SK-N-SH (cell line): ENCODE results near the gene IL17RC. TPM values are rescaled to one million over a fixed set of nuclear protein-coding genes. Genes with fewer than 3 reads are reported as not detected.
"Not testable (repeated sequence)": the region's sequence is repeated elsewhere in the genome, so short reads cannot be mapped to it uniquely, and the experiment has no call there.

Experiments
- CTCF ChIA-PET: fragments of 300-600, 350-600 bp; formaldehyde crosslinking; extraction: SDS; loops from one replicate; lab custom pipeline; 2021; lab: Yijun Ruan, JAX
- POLR2A ChIA-PET: fragments of 350-600 bp; sonication (Branson Sonifier 250); formaldehyde crosslinking; extraction: SDS; loops from one replicate; lab custom pipeline; 2020; ENCODE audit warnings: antibody characterized with exemption, inconsistent platforms; lab: Yijun Ruan, JAX
- DNase-seq: peaks from one replicate; pipeline ENCODE4 v3.0.0; 2012
- H2AFZ ChIP-seq: fragments of 200-600 bp; sonication (generic); 2 replicates; pipeline ENCODE4 v1.8.1; 2016; ENCODE audit warnings: antibody characterized with exemption, mild to moderate bottlenecking, low read depth
- H3F3A ChIP-seq: fragments of 200-600 bp; sonication (generic); replicated peaks from 2 replicates; pipeline ENCODE3; 2016; ENCODE audit warnings: antibody characterized with exemption, mild to moderate bottlenecking; ENCODE audit not compliant: insufficient read depth
- H3K27ac ChIP-seq, 2 experiments: fragments of 200-500 bp in 1 of 2; fragments of 200-600 bp in 1 of 2; sonication (Bioruptor generic) in 1 of 2; sonication (generic), shearing (Covaris generic) in 1 of 2; 2 replicates each; pipeline versions ENCODE4 v1.5.1 to v1.6.1; 2014 to 2016; ENCODE audit warnings: low read depth in 2 of 2, inconsistent platforms in 1 of 2, low read length in 1 of 2, mild to moderate bottlenecking in 1 of 2, mixed read lengths in 1 of 2
- H3K27me3 ChIP-seq: fragments of 200-600 bp; sonication (generic), shearing (Covaris generic); 2 replicates; pipeline ENCODE4 v1.6.1; 2016; ENCODE audit warnings: mixed run types; ENCODE audit not compliant: insufficient read depth
- H3K36me3 ChIP-seq, 2 experiments: fragments of 200-500 bp in 1 of 2; fragments of 200-600 bp in 1 of 2; sonication (Bioruptor generic) in 1 of 2; sonication (generic) in 1 of 2; replicated peaks in 1 of 2; 2 replicates each; pipeline versions ENCODE3 to v1.5.1; 2014 to 2016; ENCODE audit warnings: low read length in 1 of 2, mild to moderate bottlenecking in 1 of 2; ENCODE audit not compliant: insufficient read depth in 2 of 2, control insufficient read depth in 1 of 2
- H3K4me1 ChIP-seq, 2 experiments: fragments of 200-500 bp in 1 of 2; fragments of 200-600 bp in 1 of 2; sonication (Bioruptor generic) in 1 of 2; sonication (generic), shearing (Covaris generic) in 1 of 2; 2 replicates each; pipeline versions ENCODE4 v1.5.1 to v1.6.1; 2014 to 2016; ENCODE audit warnings: low read depth in 1 of 2, low read length in 1 of 2, mixed run types in 1 of 2; ENCODE audit not compliant: insufficient read depth in 2 of 2, control insufficient read depth in 1 of 2
- H3K4me2 ChIP-seq: fragments of 200-600 bp; sonication (generic), shearing (Covaris generic); 2 replicates; pipeline ENCODE4 v1.6.1; 2017; ENCODE audit warnings: mixed run types
- H3K4me3 ChIP-seq, 2 experiments: fragments of 200-500 bp in 1 of 2; fragments of 200-600 bp in 1 of 2; sonication (Bioruptor generic) in 1 of 2; sonication (generic), shearing (Covaris generic) in 1 of 2; 2 replicates each; pipeline versions ENCODE4 v1.5.1 to v1.8.1; 2014 to 2016; ENCODE audit warnings: low read depth in 2 of 2, inconsistent platforms in 1 of 2, low read length in 1 of 2, mild to moderate bottlenecking in 1 of 2, mixed read lengths in 1 of 2, moderate library complexity in 1 of 2
- H3K79me2 ChIP-seq: fragments of 200-600 bp; sonication (generic); 2 replicates; pipeline ENCODE4 v1.8.1; 2017; ENCODE audit warnings: mild to moderate bottlenecking; ENCODE audit not compliant: insufficient read depth
- H3K9ac ChIP-seq: fragments of 200-600 bp; sonication (generic); 2 replicates; pipeline ENCODE4 v1.6.1; 2017; ENCODE audit warnings: mixed run types
- H3K9me2 ChIP-seq: fragments of 200-600 bp; sonication (generic); 2 replicates; pipeline ENCODE4 v1.6.1; 2017; ENCODE audit warnings: mixed run types
- H3K9me3 ChIP-seq: fragments of 200-600 bp; sonication (generic); 2 replicates; pipeline ENCODE4 v1.6.1; 2017; ENCODE audit warnings: mixed run types, mild to moderate bottlenecking, moderate library complexity
- H4K20me1 ChIP-seq: fragments of 200-600 bp; sonication (generic); 2 replicates; pipeline ENCODE4 v1.6.1; 2017; ENCODE audit warnings: mild to moderate bottlenecking, mixed run types; ENCODE audit not compliant: insufficient read depth
- CHD2 ChIP-seq: fragments of 150-350 bp; IDR thresholded peaks from 2 replicates; pipeline ENCODE4 v1.6.1; 2018; ENCODE audit warnings: low read length; ENCODE audit not compliant: partially characterized antibody
- ELF1 ChIP-seq: IDR thresholded peaks from 2 replicates; pipeline ENCODE4 v1.4.0; 2012
- FOSL2 ChIP-seq: IDR thresholded peaks from 2 replicates; pipeline ENCODE4 v1.4.0; 2012; ENCODE audit warnings: low read depth, mild to moderate bottlenecking, moderate library complexity, borderline replicate concordance
- FOXM1 ChIP-seq: IDR thresholded peaks from 2 replicates; pipeline ENCODE4 v1.4.0; 2012; ENCODE audit warnings: low read depth, mild to moderate bottlenecking
- MXI1 ChIP-seq: IDR thresholded peaks from 2 replicates; pipeline ENCODE4 v1.6.1; 2012; ENCODE audit warnings: mild to moderate bottlenecking, low read depth, low read length, improper control_type of control experiment
- RCOR1 ChIP-seq: fragments of 150-350 bp; IDR thresholded peaks from 2 replicates; pipeline ENCODE4 v1.6.1; 2017; ENCODE audit warnings: antibody characterized with exemption, low read length
- RFX5 ChIP-seq: IDR thresholded peaks from 2 replicates; pipeline ENCODE4 v1.6.1; 2012; ENCODE audit warnings: mild to moderate bottlenecking, improper control_type of control experiment, low read length
- USF1 ChIP-seq: IDR thresholded peaks from 2 replicates; pipeline ENCODE4 v1.4.0; 2012; ENCODE audit warnings: low read depth, borderline replicate concordance
- USF2 ChIP-seq: fragments of 150-350 bp; IDR thresholded peaks from 2 replicates; pipeline ENCODE4 v1.6.1; 2017; ENCODE audit warnings: antibody characterized with exemption, low read length, low read depth, borderline replicate concordance
- WGBS: methylation state at CpG from one replicate; pipeline ENCODE4 v1.1.6; 2017; ENCODE audit warnings: low lambda C conversion rate; 5-methylcytosine and 5-hydroxymethylcytosine counted together
- polyA plus RNA-seq, 3 experiments: library from polyadenylated mRNA; depleted of rRNA; stranded (reverse); fragments of >200 nt; gene quantifications; 2 replicates each; pipeline ENCODE4 v1.2.3, GENCODE V29; 2012

Gene IL17RC
- polyA plus RNA-seq, 1 of the 3 experiments (the other 2 are of a cell fraction) = 17.3 TPM

- TF ChIP-seq FOXM1 = no peak
- TF ChIP-seq RCOR1 = no peak
- no peak for TF ChIP-seq ELF1
- TF ChIP-seq CHD2 = no peak
- no peak for TF ChIP-seq USF2
- no peak for TF ChIP-seq FOSL2
- TF ChIP-seq MXI1 = no peak
- TF ChIP-seq USF1 = no peak
- TF ChIP-seq RFX5 = no peak
These were observed 23.2 kb upstream of the IL17RC start for GRCh38 chr3:9893739-9894138.

GRCh38 chr3:9895715-9896114 is 21.2 kb upstream of the IL17RC start:
- Histone ChIP-seq H3K36me3 (peaks cover 23 to 25% of the 10 kb centered on the region in 2 experiments), H3F3A (peaks cover 31% of the 10 kb centered on the region), H3K4me1 (peaks cover 0 to 13% of the 10 kb centered on the region in 2 experiments; a peak in 2 of 4 replicates), H3K79me2 (peaks cover 51% of the 10 kb centered on the region)
- H3K9me2 ChIP-seq, H3K4me2 ChIP-seq, H3K27me3 ChIP-seq, DNase-seq, H4K20me1 ChIP-seq, H2AFZ ChIP-seq, CTCF ChIA-PET, H3K4me3 ChIP-seq, H3K9me3 ChIP-seq, H3K27ac ChIP-seq, H3K9ac ChIP-seq: not testable (repeated sequence)
- POLR2A ChIA-PET = interaction anchor here (0.6 to 0.9 kb wide), 2 partner anchors 15 to 38 kb away, joined by 3 read pairs; partner anchors contain the start of gene CRELD1
- 99% methylated on average over 3 of the region's 3 CpGs for WGBS

More at GRCh38 chr3:9893739-9894138, 23.2 kb upstream of the IL17RC start:
- Histone ChIP-seq H3K79me2 (peaks cover 54% of the 10 kb centered on the region), H3K27ac (peak overlapping the region in 1 of 2 experiments; percentile 55; a peak in 2 of 4 replicates), H3K4me2 (peak overlapping the region; percentile 1; the same call in 1 of the 2 replicates), H3K9ac (no peak overlapping the region), H3K4me3 (no peak overlapping the region), H3K27me3 (no peaks in the 10 kb centered on the region), H3K9me3 (no peaks in the 10 kb centered on the region), H3K4me1 (peaks cover 3 to 15% of the 10 kb centered on the region in 2 experiments; a peak in 2 of 4 replicates), H4K20me1 (peaks cover 7% of the 10 kb centered on the region; the same call in 1 of the 2 replicates), H3K36me3 (peaks cover 23 to 25% of the 10 kb centered on the region in 2 experiments), H3F3A (peaks cover 33% of the 10 kb centered on the region), H3K9me2 (no peaks in the 10 kb centered on the region), H2AFZ (no peak overlapping the region)
- WGBS = 88% methylated on average over 1 of the region's 1 CpG
- POLR2A ChIA-PET = interaction anchor here (1.4 kb wide), 1 partner anchor 10 kb away, joined by 5 read pairs; the partner anchor contains the start of gene IL17RE
- CTCF ChIA-PET = interaction anchor here (2.1 kb wide), 1 partner anchor 9 kb away, joined by 6 read pairs; the partner anchor contains the start of gene IL17RE
- no peak for DNase-seq

- H3K9me3 ChIP-seq, H3K27me3 ChIP-seq, H3K4me3 ChIP-seq, DNase-seq, POLR2A ChIA-PET, H4K20me1 ChIP-seq, H3K9me2 ChIP-seq, H3K9ac ChIP-seq, H3K4me1 ChIP-seq, H3K4me2 ChIP-seq, H3K27ac ChIP-seq, H2AFZ ChIP-seq: not testable (repeated sequence)
- CTCF ChIA-PET = interaction anchor here (0.7 kb wide), 1 partner anchor 50 kb away, joined by 3 read pairs; no protein-coding TSS in a partner anchor
- WGBS = 93% methylated on average over 10 of the region's 10 CpGs
- H3K36me3 ChIP-seq = peaks cover 23 to 25% of the 10 kb centered on the region in 2 experiments
- peaks cover 40% of the 10 kb centered on the region for H3K79me2 ChIP-seq
- H3F3A ChIP-seq = peaks cover 28% of the 10 kb centered on the region
These were observed 20.0 kb upstream of the IL17RC start for GRCh38 chr3:9896755-9897407.
